HUES64 (cell line): ENCODE data around the gene MAD2L2.
A peak's percentile ranks its signal among the peaks of the same experiment; 100 is the strongest.

Source experiments
- H3K27ac ChIP-seq: 2 replicates; pipeline ENCODE4 v1.7.0; 2013; ENCODE audit warnings: low read depth, low read length, inconsistent platforms
- H3K27me3 ChIP-seq: 2 replicates; pipeline ENCODE4 v1.6.1; 2013; ENCODE audit warnings: mild to moderate bottlenecking, low read length; ENCODE audit not compliant: insufficient read depth
- H3K36me3 ChIP-seq: 2 replicates; pipeline ENCODE4 v1.6.1; 2013; ENCODE audit warnings: mild to moderate bottlenecking, low read length; ENCODE audit not compliant: insufficient read depth
- H3K4me1 ChIP-seq: 2 replicates; pipeline ENCODE4 v1.6.1; 2013; ENCODE audit warnings: mild to moderate bottlenecking, low read length, moderate library complexity; ENCODE audit not compliant: insufficient read depth
- H3K4me3 ChIP-seq: 2 replicates; pipeline ENCODE4 v1.5.1; 2013; ENCODE audit warnings: mild to moderate bottlenecking, low read length, moderate library complexity
- H3K9ac ChIP-seq: 2 replicates; pipeline ENCODE4 v1.6.1; 2013; ENCODE audit warnings: mild to moderate bottlenecking, low read depth, low read length
- H3K9me3 ChIP-seq: 2 replicates; pipeline ENCODE4 v1.6.1; 2013; ENCODE audit warnings: low read depth, low read length; ENCODE audit not compliant: insufficient read depth
- WGBS: fragments of 150-250, 120-280 bp; methylation state at CpG from one replicate; pipeline ENCODE4 v1.1.7; 2013; ENCODE audit warnings: missing lambda C conversion rate; 5-methylcytosine and 5-hydroxymethylcytosine counted together

MAD2L2 gene

GRCh38 chr1:11693024-11693590, 12.2 kb upstream of the MAD2L2 start:
- peak overlapping the region; percentile 85 for H3K4me3 ChIP-seq
- peaks cover 35% of the 10 kb centered on the region for H3K4me1 ChIP-seq
- H3K27me3 ChIP-seq, result peaks cover 8% of the 10 kb centered on the region
- WGBS, result 44% methylated on average over 6 of the region's 6 CpGs
- no peaks in the 10 kb centered on the region for H3K36me3 ChIP-seq
- H3K9ac ChIP-seq, result no peak overlapping the region
- no peak overlapping the region for H3K27ac ChIP-seq
- no peaks in the 10 kb centered on the region for H3K9me3 ChIP-seq

GRCh38 chr1:11691928-11692711, 11.2 kb upstream of the MAD2L2 start:
- Histone ChIP-seq H3K9ac (peak overlapping the region; percentile 84), H3K4me1 (peaks cover 40% of the 10 kb centered on the region), H3K4me3 (peak overlapping the region; percentile 85), H3K27me3 (peaks cover 8% of the 10 kb centered on the region), H3K36me3 (no peaks in the 10 kb centered on the region), H3K9me3 (no peaks in the 10 kb centered on the region), H3K27ac (peak overlapping the region; percentile 93)
- 2% methylated on average over 64 of the region's 64 CpGs for WGBS

GRCh38 chr1:11691302-11691914, 10.5 kb upstream of the MAD2L2 start, which contains the start of gene DRAXIN:
DRAXIN (plus strand) TSS chr1:11691710; CDS start chr1:11706259, 14,549 bp downstream.
- peak within 1 kb of the TSS; percentile 85 for H3K4me3 ChIP-seq
- H3K27me3 ChIP-seq, result peaks cover 8% of the 10 kb centered on the region
- H3K27ac ChIP-seq, result peak within 1 kb of the TSS; percentile 93

GRCh38 chr1:11690397-11691301, 9.7 kb upstream of the MAD2L2 start:
- peak overlapping the region; percentile 93 for H3K27ac ChIP-seq
- H3K36me3 ChIP-seq, result no peaks in the 10 kb centered on the region
- peaks cover 8% of the 10 kb centered on the region for H3K27me3 ChIP-seq
- no peaks in the 10 kb centered on the region for H3K9me3 ChIP-seq
- peak overlapping the region; percentile 85 for H3K4me3 ChIP-seq
- peak overlapping the region; percentile 98 for H3K9ac ChIP-seq
- WGBS, result under 1% methylated on average over 63 of the region's 64 CpGs
- peaks cover 44% of the 10 kb centered on the region for H3K4me1 ChIP-seq

More at GRCh38 chr1:11691302-11691914, 10.5 kb upstream of the MAD2L2 start, which contains the start of gene DRAXIN:
- WGBS, result under 1% methylated on average over 72 of the region's 78 CpGs
- Histone ChIP-seq H3K9ac (peak within 1 kb of the TSS; percentile 98), H3K9me3 (no peaks in the 10 kb centered on the region), H3K36me3 (no peaks in the 10 kb centered on the region), H3K4me1 (peaks cover 40% of the 10 kb centered on the region)

GRCh38 chr1:11688506-11688905, 7.6 kb upstream of the MAD2L2 start:
- H3K4me3 ChIP-seq, result no peak overlapping the region
- 91% methylated on average over 4 of the region's 4 CpGs for WGBS
- H3K4me1 ChIP-seq, result peaks cover 47% of the 10 kb centered on the region
- no peak overlapping the region; the same call in 1 of the 2 replicates for H3K9ac ChIP-seq
- H3K27ac ChIP-seq, result peak overlapping the region; percentile 93; the same call in 1 of the 2 replicates
- H3K36me3 ChIP-seq, result no peaks in the 10 kb centered on the region
- H3K9me3 ChIP-seq, result no peaks in the 10 kb centered on the region
- peaks cover 8% of the 10 kb centered on the region for H3K27me3 ChIP-seq

- WGBS, result 96% methylated on average over 7 of the region's 7 CpGs
- H3K27ac ChIP-seq, result no peak overlapping the region
- H3K9ac ChIP-seq, result no peak overlapping the region
- peaks cover 56% of the 10 kb centered on the region for H3K4me1 ChIP-seq
- no peaks in the 10 kb centered on the region for H3K36me3 ChIP-seq
- H3K27me3 ChIP-seq, result no peaks in the 10 kb centered on the region
- H3K9me3 ChIP-seq, result no peaks in the 10 kb centered on the region
- H3K4me3 ChIP-seq, result no peak overlapping the region
Observed at GRCh38 chr1:11685210-11685752, 4.3 kb upstream of the MAD2L2 start.

GRCh38 chr1:11684070-11684469, 3.1 kb upstream of the MAD2L2 start:
- Histone ChIP-seq H3K9me3 (no peaks in the 10 kb centered on the region), H3K27ac (peak overlapping the region; percentile 75; the same call in 1 of the 2 replicates), H3K9ac (no peak overlapping the region), H3K36me3 (peaks cover 5% of the 10 kb centered on the region), H3K27me3 (no peaks in the 10 kb centered on the region), H3K4me1 (peaks cover 45% of the 10 kb centered on the region), H3K4me3 (no peak overlapping the region)
- 72% methylated on average over 7 of the region's 7 CpGs for WGBS

- H3K36me3 ChIP-seq, result peaks cover 13% of the 10 kb centered on the region
- WGBS, result 0% methylated on average over 1 of the region's 1 CpG
- no peaks in the 10 kb centered on the region for H3K27me3 ChIP-seq
- no peaks in the 10 kb centered on the region for H3K9me3 ChIP-seq
- peak overlapping the region; percentile 86 for H3K4me3 ChIP-seq
- H3K9ac ChIP-seq, result peak overlapping the region; percentile 17
- peaks cover 38% of the 10 kb centered on the region for H3K4me1 ChIP-seq
- H3K27ac ChIP-seq, result peak overlapping the region; percentile 99
Observed at GRCh38 chr1:11682799-11683198, 1.9 kb upstream of the MAD2L2 start.

GRCh38 chr1:11682287-11682771, 1.4 kb upstream of the MAD2L2 start:
- peak overlapping the region; percentile 72 for H3K9ac ChIP-seq
- no peaks in the 10 kb centered on the region for H3K9me3 ChIP-seq
- H3K4me1 ChIP-seq, result peaks cover 34% of the 10 kb centered on the region
- H3K27ac ChIP-seq, result peak overlapping the region; percentile 99
- peaks cover 18% of the 10 kb centered on the region for H3K36me3 ChIP-seq
- peak overlapping the region; percentile 86 for H3K4me3 ChIP-seq
- 2% methylated on average over 6 of the region's 7 CpGs for WGBS
- H3K27me3 ChIP-seq, result no peaks in the 10 kb centered on the region
